PC-3 (cell line): ENCODE measurements around the gene GAD1.

Source experiments
- CTCF ChIP-seq: fragments of 300-600 bp; sonication (generic); conservative IDR thresholded peaks from 2 replicates; pipeline ENCODE4 v1.5.1; 2017; ENCODE audit warnings: antibody characterized with exemption, low read depth, mild to moderate bottlenecking, low read length
- EZH2 ChIP-seq: fragments of 300-600 bp; sonication (generic); IDR thresholded peaks from one replicate; pipeline ENCODE4 v1.6.1; 2017; ENCODE audit warnings: antibody characterized with exemption, mild to moderate bottlenecking, low read length; ENCODE audit not compliant: unreplicated experiment
- EZH2phosphoT487 ChIP-seq: fragments of 300-600 bp; sonication (generic); IDR thresholded peaks from 2 replicates; pipeline ENCODE4 v1.6.1; 2018; ENCODE audit warnings: mild to moderate bottlenecking, antibody characterized with exemption, low read length, borderline replicate concordance

GRCh38 chr2:170830166-170830565 is 13.5 kb downstream of the GAD1 start:
- TF ChIP-seq CTCF (no peak), EZH2 (no peak), EZH2phosphoT487 (no peak)
